Heart right ventricle (tissue), 16 donors: ENCODE data around the gene CCDC192. TPM values are rescaled to one million over a fixed set of nuclear protein-coding genes. Genes with fewer than 3 reads are reported as not detected.

Source experiments
- ATAC-seq, 8 donors: fragments of 200-7000 bp; cut with Tn5 transposase; one replicate each; pipeline ENCODE4 v1.9.1; 2020; ENCODE audit warnings: mild to moderate bottlenecking in 8 of 8, moderate library complexity in 8 of 8, moderate number of reproducible peaks in 1 of 8
- DNase-seq, 2 donors: peaks; one replicate each; pipeline ENCODE4 v3.0.0-alpha.2; 2020
- H3K27ac ChIP-seq, 10 donors: fragments of 200-600 bp; sonication (generic) in 2 of 10; one replicate each; pipeline versions ENCODE4 v1.5.0 to v1.8.0; 2020 to 2022; ENCODE audit warnings: mild to moderate bottlenecking in 3 of 10
- H3K27me3 ChIP-seq, 7 donors: fragments of 200-600 bp; one replicate each; pipeline ENCODE4 v1.8.0; 2021 to 2022; ENCODE audit warnings: mild to moderate bottlenecking in 2 of 7
- H3K36me3 ChIP-seq, 9 donors: fragments of 200-600 bp; sonication (generic) in 1 of 9; one replicate each; pipeline versions ENCODE4 v1.5.0 to v1.8.0; 2020 to 2022; ENCODE audit warnings: mild to moderate bottlenecking in 2 of 9
- H3K4me1 ChIP-seq, 9 donors: fragments of 200-600 bp; sonication (generic) in 1 of 9; one replicate each; pipeline versions ENCODE4 v1.5.0 to v1.8.0; 2020 to 2022; ENCODE audit warnings: mild to moderate bottlenecking in 4 of 9
- H3K4me3 ChIP-seq, 10 donors: fragments of 200-600 bp; sonication (generic) in 2 of 10; one replicate each; pipeline versions ENCODE4 v1.5.0 to v1.8.0; 2020 to 2022; ENCODE audit warnings: mild to moderate bottlenecking in 7 of 10, moderate library complexity in 2 of 10
- H3K9me3 ChIP-seq, 11 donors: fragments of 200-600 bp in 10 of 11; sonication (generic) in 2 of 11; one replicate each; pipeline versions ENCODE4 v1.5.0 to v1.8.0; 2013 to 2022; ENCODE audit warnings: mild to moderate bottlenecking in 2 of 11, control low read depth in 1 of 11, moderate library complexity in 1 of 11
- CTCF ChIP-seq, 9 donors: fragments of 200-600 bp; sonication (generic) in 2 of 9; IDR thresholded peaks; one replicate each; pipeline versions ENCODE4 v1.5.0 to v1.8.0; 2021 to 2022; ENCODE audit warnings: antibody characterized with exemption in 9 of 9, mild to moderate bottlenecking in 5 of 9, moderate library complexity in 1 of 9
- WGBS, 2 donors: extraction: QIAGEN DNeasy Blood & Tissue Kit; methylation state at CpG; one replicate each; pipeline ENCODE4 v1.1.7; 2013; ENCODE audit warnings: inconsistent platforms in 1 of 2; 5-methylcytosine and 5-hydroxymethylcytosine counted together
- intact Hi-C, 10 donors: fragments of 100-400 bp; cut with DNase I; formaldehyde crosslinking; loops; one replicate each; pipeline versions ENCODE4 v1.11.1 to v1.14.2; 2022
- polyA plus RNA-seq, 2 donors: library from polyadenylated mRNA; stranded (reverse); fragments of 200-250 nt; gene quantifications; one replicate each; pipeline ENCODE4 v1.2.3, GENCODE V29; 2013
- total RNA-seq, 10 donors: library from RNA; stranded (reverse); fragmentation: NEBNext Ultra II Directional in 3 of 10; extraction: Animal tissue kit (Norgen Biotek cat#: 25700) in 3 of 10; gene quantifications; one replicate each; pipeline versions ENCODE4 v1.2.1 to v1.2.4, GENCODE V29; 2021 to 2023
- donor health status: Arrhythmogenic right ventricular cardiomyopathy.
- donor health status: ischemic (EF 13 %, LVEDD 7.1; RV severe dilation, severe dysfunction).
- donor health status: healthy with polysubstance abuse.
- donor health status: DM: no; HTN: yes; CAD: no.
- donor health status: DM: no; HTN: no; CAD: no.
- donor health status: ischemic (EF 25% LVEDD 6.9; RV normal size, moderate dysfunction).
- donor health status: ischemic (EF 25% LVEDD 5.7; RV mildly dilated, moderate dysfunction).
- donor health status: healthy.
- donor health status: DM: yes; HTN: yes; CAD: no.
- donor health status: Ischemic cardiomyopathy.
- donor health status: ischemic (EF 35%, LVEDD 5.7; RV mildly dilated, moderate dysfunction).
- donor health status: nonischemic (EF 11% LVEDD 7.7; RV severe dilation, severe dysfunction).
- donor health status: DM: yes; HTN: yes; CAD: no.
- donor health status: PGD.
- donor health status: ischemic (EF 29% LVEDD 5.4; RV normal size, mild dysfunction).
- donor health status: nonischemic (EF 23%, LVEDD 6.1; RV moderate dilation, normal function).

CCDC192 gene
- total and polyA plus RNA-seq, 12 donors: 0.13 to 0.76 (median 0.33) TPM; not detected in 8

- H3K27ac ChIP-seq: no peak overlapping the region
- H3K27me3 ChIP-seq: no peaks in the 10 kb centered on the region
- intact Hi-C loops: no loop called here
- ATAC-seq (peak in 1 of 8 donors; percentile 51), DNase-seq (no peak)
- H3K36me3 ChIP-seq: no peaks in the 10 kb centered on the region
- H3K4me1 ChIP-seq: peaks cover 0 to 11% (median 0%) of the 10 kb centered on the region in 9 donors
- WGBS, 2 donors: 43 to 55% methylated on average over 2 of the region's 2 CpGs
- H3K9me3 ChIP-seq: no peaks in the 10 kb centered on the region
- no peak overlapping the region for H3K4me3 ChIP-seq
- no peak for TF ChIP-seq CTCF (IDR thresholded peaks at IDR 0.05)
Observed at GRCh38 chr5:127801751-127802476, 98.7 kb downstream of the CCDC192 start.

GRCh38 chr5:127802477-127802865 is 99.3 kb downstream of the CCDC192 start:
- DNase-seq (no peak), ATAC-seq (no peak)
- no peak for TF ChIP-seq CTCF (IDR thresholded peaks at IDR 0.05)
- Histone ChIP-seq H3K27me3 (no peaks in the 10 kb centered on the region), H3K36me3 (no peaks in the 10 kb centered on the region), H3K9me3 (no peaks in the 10 kb centered on the region), H3K27ac (no peak overlapping the region), H3K4me3 (no peak overlapping the region), H3K4me1 (peaks cover 0 to 11% (median 0%) of the 10 kb centered on the region in 9 donors)
- intact Hi-C loops: no loop called here
- 29 to 31% methylated on average over 3 of the region's 3 CpGs for WGBS, 2 donors

GRCh38 chr5:127804886-127805426 is 101.8 kb downstream of the CCDC192 start:
- peaks cover 0 to 11% (median 0%) of the 10 kb centered on the region in 9 donors for H3K4me1 ChIP-seq
- WGBS, 2 donors: 74 to 77% methylated on average over 6 of the region's 6 CpGs
- no peak overlapping the region for H3K4me3 ChIP-seq
- H3K9me3 ChIP-seq: no peaks in the 10 kb centered on the region
- no peak for DNase-seq
- no peak for TF ChIP-seq CTCF (IDR thresholded peaks at IDR 0.05)
- no peak for ATAC-seq
- no peaks in the 10 kb centered on the region for H3K27me3 ChIP-seq
- H3K36me3 ChIP-seq: no peaks in the 10 kb centered on the region
- intact Hi-C loops: no loop called here
- H3K27ac ChIP-seq: no peak overlapping the region

- no peak overlapping the region for H3K4me3 ChIP-seq
- TF ChIP-seq CTCF (IDR thresholded peaks at IDR 0.05): no peak
- ATAC-seq (no peak), DNase-seq (no peak)
- intact Hi-C loops: no loop called here
- H3K4me1 ChIP-seq: peaks cover 0 to 11% (median 0%) of the 10 kb centered on the region in 9 donors
- H3K27me3 ChIP-seq: no peaks in the 10 kb centered on the region
- H3K27ac ChIP-seq: no peak overlapping the region
- no peaks in the 10 kb centered on the region for H3K36me3 ChIP-seq
- no peaks in the 10 kb centered on the region for H3K9me3 ChIP-seq
- WGBS, 2 donors: 81 to 89% methylated on average over 1 of the region's 1 CpG
Observed at GRCh38 chr5:127805448-127805847, 102.3 kb downstream of the CCDC192 start.
